ENCODE results near the gene AKTIP. TPM values are rescaled to one million over a fixed set of nuclear protein-coding genes. Genes with fewer than 3 reads are reported as not detected.

Gene AKTIP
- total and polyA plus RNA-seq, 4 donors = 23.1 to 48.5 (median 34.6) TPM

- DNase-seq (no peak), ATAC-seq (ENCODE audit: insufficient read depth, low FRiP score) (peak; percentile 49)
- Histone ChIP-seq H3K36me3 (ENCODE audit: control insufficient read depth in 4 of 4, insufficient read depth in 4 of 4, low read length in 4 of 4) (no peaks in the 10 kb centered on the region), H3K9ac (ENCODE audit: insufficient read depth in 1 of 2, low read length in 2 of 2) (no peak overlapping the region), H3K4me3 (no peak overlapping the region), H3K27ac (ENCODE audit: low read depth in 1 of 2, low read length in 1 of 2) (no peak overlapping the region), H3K27me3 (ENCODE audit: control insufficient read depth in 3 of 3, insufficient read depth in 3 of 3, low read length in 2 of 3) (peaks cover 0 to 3% (median 0%) of the 10 kb centered on the region in 3 donors), H3K9me3 (ENCODE audit: control insufficient read depth in 4 of 4, insufficient read depth in 3 of 4, low read length in 3 of 4) (peaks cover 0 to 3% (median 0%) of the 10 kb centered on the region in 4 donors), H3K4me1 (ENCODE audit: control insufficient read depth in 5 of 5, insufficient read depth in 5 of 5, low read length in 5 of 5) (peaks cover 0 to 7% (median 0%) of the 10 kb centered on the region in 5 donors)
- WGBS, 2 donors = 71 to 87% methylated on average over 14 of the region's 14 CpGs
- no peak for TF ChIP-seq CTCF (IDR thresholded peaks at IDR 0.05; ENCODE audit: control extremely low read depth, extremely low read depth)
These were observed 26.5 kb upstream of the AKTIP start for GRCh38 chr16:53529513-53529912.

- DNase-seq = no peak
- Histone ChIP-seq H3K9ac (ENCODE audit: insufficient read depth in 1 of 2, low read length in 2 of 2) (no peak overlapping the region), H3K36me3 (ENCODE audit: control insufficient read depth in 4 of 4, insufficient read depth in 4 of 4, low read length in 4 of 4) (no peaks in the 10 kb centered on the region), H3K4me3 (no peak overlapping the region), H3K27ac (ENCODE audit: low read depth in 1 of 2, low read length in 1 of 2) (no peak overlapping the region), H3K9me3 (ENCODE audit: control insufficient read depth in 4 of 4, insufficient read depth in 3 of 4, low read length in 3 of 4) (peaks cover 0 to 4% (median 0%) of the 10 kb centered on the region in 4 donors), H3K27me3 (ENCODE audit: control insufficient read depth in 3 of 3, insufficient read depth in 3 of 3, low read length in 2 of 3) (peaks cover 0 to 3% (median 0%) of the 10 kb centered on the region in 3 donors), H3K4me1 (ENCODE audit: control insufficient read depth in 5 of 5, insufficient read depth in 5 of 5, low read length in 5 of 5) (peaks cover 0 to 7% (median 0%) of the 10 kb centered on the region in 5 donors)
- 85 to 94% methylated on average over 6 of the region's 6 CpGs for WGBS, 2 donors
- TF ChIP-seq CTCF (IDR thresholded peaks at IDR 0.05; ENCODE audit: control extremely low read depth, extremely low read depth) = no peak
- no peak for ATAC-seq (ENCODE audit: insufficient read depth, low FRiP score)
These were observed 25.8 kb upstream of the AKTIP start for GRCh38 chr16:53528797-53529196.

GRCh38 chr16:53523971-53524548 is 21.1 kb upstream of the AKTIP start:
- Histone ChIP-seq H3K9me3 (ENCODE audit: control insufficient read depth in 4 of 4, insufficient read depth in 3 of 4, low read length in 3 of 4) (peaks cover 0 to 1% (median 0%) of the 10 kb centered on the region in 4 donors), H3K36me3 (ENCODE audit: control insufficient read depth in 4 of 4, insufficient read depth in 4 of 4, low read length in 4 of 4) (no peaks in the 10 kb centered on the region), H3K27me3 (ENCODE audit: control insufficient read depth in 3 of 3, insufficient read depth in 3 of 3, low read length in 2 of 3) (peaks cover 0 to 3% (median 0%) of the 10 kb centered on the region in 3 donors), H3K9ac (ENCODE audit: insufficient read depth in 1 of 2, low read length in 2 of 2) (no peak overlapping the region), H3K4me1 (ENCODE audit: control insufficient read depth in 5 of 5, insufficient read depth in 5 of 5, low read length in 5 of 5) (peaks cover 0 to 7% (median 0%) of the 10 kb centered on the region in 5 donors), H3K27ac (ENCODE audit: low read depth in 1 of 2, low read length in 1 of 2) (no peak overlapping the region), H3K4me3 (no peak overlapping the region)
- TF ChIP-seq CTCF (IDR thresholded peaks at IDR 0.05; ENCODE audit: control extremely low read depth, extremely low read depth) = no peak
- no peak for DNase-seq
- ATAC-seq (ENCODE audit: insufficient read depth, low FRiP score) = no peak
- 92 to 94% methylated on average over 15 of the region's 15 CpGs for WGBS, 2 donors

Measured in lung (tissue), 12 donors.